MM.1S (cell line): Measurements from ENCODE around the gene NPC1.

Experiments used
- EZH2 ChIP-seq: fragments of 300-600 bp; sonication (generic); optimal IDR thresholded peaks from 2 replicates; pipeline ENCODE3; 2017; ENCODE audit warnings: low read depth, mild to moderate bottlenecking, antibody characterized with exemption, low read length, mixed read lengths
- EZH2phosphoT487 ChIP-seq: fragments of 300-600 bp; sonication (generic); IDR thresholded peaks from 2 replicates; pipeline ENCODE4 v1.6.1; 2018; ENCODE audit warnings: antibody characterized with exemption, low read length
- TF ChIP-seq, protein P1 (sequence below): fragments of 300-600 bp; sonication (generic); IDR thresholded peaks from 2 replicates; pipeline ENCODE4 v1.5.1; 2016; ENCODE audit warnings: antibody characterized with exemption, low read length, mixed read lengths

DNA sequence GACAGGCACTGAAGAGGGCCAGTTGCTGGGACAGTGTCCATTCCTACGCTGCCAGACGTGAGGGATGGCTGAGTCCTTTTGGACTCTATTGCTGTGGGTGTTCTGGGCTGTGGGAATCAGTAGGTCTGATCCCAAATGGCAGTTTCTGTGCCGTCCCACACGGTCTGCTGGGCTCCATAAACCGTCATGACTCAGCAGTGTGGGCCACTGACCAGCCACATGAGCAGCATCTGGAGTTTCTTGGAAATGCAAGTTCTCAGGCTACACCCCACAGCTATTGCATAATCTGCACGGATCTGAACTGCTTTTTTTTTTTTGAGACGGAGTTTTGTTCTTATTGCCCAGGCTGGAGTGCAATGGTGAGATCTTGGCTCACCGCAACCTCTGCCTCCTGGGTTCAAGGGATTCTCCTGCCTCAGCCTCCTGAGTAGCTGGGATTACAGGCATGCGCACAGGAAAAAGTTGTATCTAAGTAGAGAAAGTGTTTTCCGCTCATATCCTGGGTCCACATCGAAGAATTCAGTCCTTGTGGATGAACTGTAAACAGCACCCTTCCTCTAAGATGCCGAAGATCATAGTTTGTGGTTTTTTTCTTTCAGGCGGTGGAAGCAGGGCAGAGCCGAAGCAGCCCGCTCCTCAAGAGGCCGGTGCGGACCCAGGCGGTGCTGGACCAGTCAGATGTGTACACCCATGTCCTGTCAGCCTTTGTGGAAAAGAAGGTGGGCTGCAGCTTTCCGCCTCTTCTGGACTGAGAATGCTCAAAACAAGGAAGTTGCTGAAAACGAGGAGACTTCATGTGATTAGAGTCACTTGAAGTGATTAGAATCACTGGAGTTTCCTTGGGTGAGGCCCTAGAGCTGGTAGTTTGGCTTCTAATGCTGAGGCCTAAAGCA, 57.5 kb downstream of the NPC1 start:
- no peak for TF ChIP-seq EZH2phosphoT487
- TF ChIP-seq, protein P1, sequence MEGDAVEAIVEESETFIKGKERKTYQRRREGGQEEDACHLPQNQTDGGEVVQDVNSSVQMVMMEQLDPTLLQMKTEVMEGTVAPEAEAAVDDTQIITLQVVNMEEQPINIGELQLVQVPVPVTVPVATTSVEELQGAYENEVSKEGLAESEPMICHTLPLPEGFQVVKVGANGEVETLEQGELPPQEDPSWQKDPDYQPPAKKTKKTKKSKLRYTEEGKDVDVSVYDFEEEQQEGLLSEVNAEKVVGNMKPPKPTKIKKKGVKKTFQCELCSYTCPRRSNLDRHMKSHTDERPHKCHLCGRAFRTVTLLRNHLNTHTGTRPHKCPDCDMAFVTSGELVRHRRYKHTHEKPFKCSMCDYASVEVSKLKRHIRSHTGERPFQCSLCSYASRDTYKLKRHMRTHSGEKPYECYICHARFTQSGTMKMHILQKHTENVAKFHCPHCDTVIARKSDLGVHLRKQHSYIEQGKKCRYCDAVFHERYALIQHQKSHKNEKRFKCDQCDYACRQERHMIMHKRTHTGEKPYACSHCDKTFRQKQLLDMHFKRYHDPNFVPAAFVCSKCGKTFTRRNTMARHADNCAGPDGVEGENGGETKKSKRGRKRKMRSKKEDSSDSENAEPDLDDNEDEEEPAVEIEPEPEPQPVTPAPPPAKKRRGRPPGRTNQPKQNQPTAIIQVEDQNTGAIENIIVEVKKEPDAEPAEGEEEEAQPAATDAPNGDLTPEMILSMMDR = no peak
- TF ChIP-seq EZH2 = no peak
